GM19193 (cell line): ENCODE measurements around the gene ENTPD6.

Experiments
- POLR2A ChIP-seq: IDR thresholded peaks from 4 replicates; pipeline ENCODE4 v1.6.1; 2011; ENCODE audit not compliant: insufficient read depth, insufficient read length; ENCODE audit errors: extremely low read depth

Gene ENTPD6

GRCh38 chr20:25203089-25203488 lies 7.6 kb downstream of the ENTPD6 start:
- TF ChIP-seq POLR2A: no peak

DNA sequence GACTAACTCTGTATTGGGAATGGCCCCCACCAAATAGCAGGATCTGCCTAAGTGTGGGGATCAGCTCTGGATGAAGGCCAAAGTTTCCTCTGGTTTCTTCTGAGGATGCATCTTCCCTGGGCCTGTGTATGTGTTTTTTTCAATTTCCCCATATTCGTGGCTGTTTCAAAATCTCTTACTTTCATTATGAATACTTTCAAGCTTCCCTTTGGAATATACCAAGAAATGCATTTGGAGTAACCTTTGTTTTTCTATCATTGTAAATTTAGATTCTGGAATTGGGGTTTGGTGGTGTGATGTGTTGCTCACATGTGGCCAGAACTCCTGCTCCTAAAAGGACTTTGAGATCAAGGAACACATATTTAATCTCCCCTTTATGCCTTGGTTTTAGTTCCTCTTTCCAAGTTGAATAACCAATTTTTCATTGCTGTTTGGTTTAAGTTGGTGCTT lies 8.4 kb downstream of the ENTPD6 start:
- no peak for TF ChIP-seq POLR2A

DNA sequence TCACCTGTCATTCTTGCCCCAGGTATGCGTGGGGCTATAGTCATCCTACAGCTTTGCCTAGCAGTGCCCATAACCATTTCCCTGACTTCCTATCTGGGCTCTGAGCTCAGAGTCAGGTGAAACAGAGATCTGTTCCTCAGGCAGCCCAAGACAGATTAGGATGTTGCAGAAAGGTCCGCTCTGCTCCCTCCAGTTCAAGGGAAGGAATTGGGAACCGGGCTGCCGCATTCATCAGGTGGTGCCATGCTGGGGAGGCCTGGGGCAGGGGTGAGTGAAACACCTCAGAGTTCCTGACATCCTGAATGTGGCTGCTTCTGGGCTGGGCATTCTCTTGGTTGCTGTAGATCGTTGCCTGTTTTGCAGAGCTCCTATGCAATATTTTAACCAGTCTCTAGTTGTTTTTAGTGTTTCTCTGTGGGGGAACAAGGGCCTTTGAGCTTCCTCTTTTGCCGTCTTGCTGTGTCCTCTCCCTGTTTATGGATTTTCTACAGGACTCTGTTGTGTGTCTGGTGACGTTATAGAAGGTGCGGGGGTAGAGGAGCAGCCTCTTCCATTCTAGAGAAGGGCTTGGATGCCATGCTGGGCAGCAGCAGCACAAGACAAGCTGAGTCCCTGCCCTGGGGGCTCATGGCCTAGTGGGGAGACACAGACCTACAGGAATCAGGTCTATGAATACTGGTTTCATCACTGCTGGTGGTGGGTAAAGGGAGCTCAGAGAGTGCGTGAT lies 9.2 kb downstream of the ENTPD6 start:
- TF ChIP-seq POLR2A: no peak

DNA sequence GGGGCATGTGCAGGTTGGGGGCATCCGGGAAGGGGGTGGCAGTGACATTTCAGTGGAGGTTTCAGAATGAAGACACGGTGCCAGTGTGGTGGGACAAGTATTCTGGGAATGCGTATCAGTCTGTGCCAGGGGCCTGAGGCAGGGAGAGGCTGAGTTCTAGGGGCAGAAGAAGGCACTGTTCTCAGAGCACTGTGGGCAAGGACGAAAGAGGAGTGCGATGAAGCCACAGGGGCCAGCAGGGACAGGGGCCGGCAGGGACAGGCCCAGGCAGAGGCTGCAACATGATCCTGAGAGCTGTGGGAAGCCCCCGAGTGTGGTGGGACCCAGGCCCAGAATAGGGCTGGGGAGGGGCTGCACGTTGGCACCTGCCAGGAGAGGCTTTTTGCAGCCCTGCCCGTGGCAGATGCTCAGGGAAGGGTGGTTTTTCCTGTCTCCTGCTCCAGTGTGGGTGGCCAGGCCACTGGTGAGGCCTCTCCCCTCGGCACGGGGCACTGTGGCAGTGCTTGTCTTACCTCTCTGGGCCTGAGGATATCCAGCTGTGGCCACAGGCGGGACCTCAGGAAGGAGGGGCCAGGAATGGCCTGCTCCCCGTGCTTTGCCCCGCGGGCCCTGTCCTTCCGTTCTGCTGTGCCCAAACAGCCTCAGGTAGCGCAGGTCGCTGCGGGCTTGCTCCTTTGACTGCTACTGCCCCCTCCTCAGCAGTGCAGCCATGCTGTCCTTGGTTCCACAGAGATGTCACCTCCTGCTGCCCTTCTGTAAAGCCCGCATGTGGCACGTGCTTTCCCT lies 10.0 kb downstream of the ENTPD6 start:
- TF ChIP-seq POLR2A: no peak

DNA sequence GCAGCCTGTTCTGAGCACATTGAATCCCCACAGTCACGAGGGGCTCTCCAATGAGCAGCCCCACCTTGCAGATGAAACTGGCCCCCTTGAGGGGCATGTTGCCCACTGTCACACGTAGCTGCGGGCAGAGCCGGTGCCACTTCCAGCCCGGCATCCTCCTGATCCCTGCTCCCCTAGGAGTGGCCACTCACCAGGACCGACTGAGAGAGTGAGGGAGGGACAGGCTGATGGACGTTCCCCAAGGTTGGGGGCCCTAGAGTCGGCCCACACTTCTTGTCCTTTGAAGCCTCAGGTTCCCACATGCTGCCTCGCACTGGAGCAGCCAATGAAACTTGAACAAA lies 10.5 kb downstream of the ENTPD6 start:
- TF ChIP-seq POLR2A: no peak

GRCh38 chr20:25206548-25206947 lies 11.0 kb downstream of the ENTPD6 start:
- no peak for TF ChIP-seq POLR2A

GRCh38 chr20:25207149-25207959 lies 11.8 kb downstream of the ENTPD6 start:
- no peak for TF ChIP-seq POLR2A

DNA sequence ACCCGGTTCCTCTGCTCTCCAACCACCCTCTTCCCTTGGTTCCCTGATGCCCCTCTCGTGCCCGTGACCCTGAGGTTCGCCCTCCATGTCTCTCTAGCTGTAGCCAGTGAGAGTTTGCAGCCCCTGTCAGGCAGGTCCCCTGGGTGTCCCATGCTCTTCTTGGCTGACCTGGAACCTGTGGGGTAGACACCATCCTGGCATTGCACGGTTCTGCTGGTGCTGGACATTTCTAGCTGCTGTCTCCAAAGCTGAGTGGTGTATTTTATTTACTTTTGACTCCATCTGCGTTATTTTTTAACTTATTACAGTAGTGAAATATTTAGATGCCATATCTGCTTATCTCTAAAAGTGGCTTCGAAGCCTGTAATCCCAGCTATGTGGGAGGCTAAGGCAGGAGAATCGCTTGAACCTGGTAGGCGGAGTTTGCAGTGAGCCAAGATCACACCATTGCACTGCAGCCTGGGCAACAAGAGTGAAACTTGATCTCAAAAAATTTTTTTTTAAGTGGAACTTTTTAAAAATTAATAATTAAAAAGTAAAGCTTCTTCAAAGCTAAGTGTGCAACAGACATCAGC lies 12.5 kb downstream of the ENTPD6 start:
- no peak for TF ChIP-seq POLR2A

- no peak for TF ChIP-seq POLR2A
Measured at GRCh38 chr20:25209400-25209799, 13.9 kb downstream of the ENTPD6 start.

- TF ChIP-seq POLR2A: no peak
Measured at GRCh38 chr20:25209911-25210310, 14.4 kb downstream of the ENTPD6 start.

GRCh38 chr20:25211273-25211672 lies 15.8 kb downstream of the ENTPD6 start:
- TF ChIP-seq POLR2A: no peak

- TF ChIP-seq POLR2A: no peak
Measured at GRCh38 chr20:25212242-25212641, 16.7 kb downstream of the ENTPD6 start.

GRCh38 chr20:25213566-25214425 lies 18.3 kb downstream of the ENTPD6 start:
- TF ChIP-seq POLR2A: no peak

DNA sequence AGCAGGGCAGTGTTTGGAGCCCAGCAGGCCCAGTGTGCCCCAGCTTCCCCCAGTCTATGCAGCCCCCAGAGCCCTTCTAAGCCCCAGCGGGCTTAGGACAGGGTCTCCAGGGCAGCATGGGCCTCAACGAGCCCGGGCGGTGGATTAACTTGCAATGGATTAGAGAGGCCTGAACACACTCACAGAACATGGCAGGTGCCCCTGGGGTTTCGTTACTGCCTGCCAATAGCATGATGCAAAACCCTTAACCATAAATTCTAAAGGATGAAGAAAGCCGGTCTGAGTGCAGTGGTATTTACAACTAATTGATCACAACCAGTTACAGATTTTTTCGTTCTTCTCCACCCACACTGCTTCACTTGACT lies 18.9 kb downstream of the ENTPD6 start:
- TF ChIP-seq POLR2A: no peak
